WTC11 (cell line): Measurements from ENCODE around the gene DEFB113.

Source experiments
- ATF3 ChIP-seq: sonication (generic); formaldehyde crosslinking; conservative IDR thresholded peaks from 2 replicates; pipeline ENCODE4 v1.8.1; 2022; ENCODE audit warnings: mild to moderate bottlenecking, missing genetic modification reagents
- ATF6 ChIP-seq: sonication (generic); formaldehyde crosslinking; IDR thresholded peaks from 2 replicates; pipeline ENCODE4 v1.8.1; 2023; ENCODE audit warnings: mild to moderate bottlenecking, missing genetic modification reagents
- CTCF ChIP-seq: fragments of 200-600 bp; IDR thresholded peaks from 2 replicates; pipeline ENCODE4 v1.8.0; 2022; ENCODE audit warnings: antibody characterized with exemption
- JUN ChIP-seq: sonication (generic); formaldehyde crosslinking; IDR thresholded peaks from 2 replicates; pipeline ENCODE4 v1.8.0; 2023; ENCODE audit warnings: mild to moderate bottlenecking, missing genetic modification reagents
- MAX ChIP-seq: sonication (generic); formaldehyde crosslinking; IDR thresholded peaks from 2 replicates; pipeline ENCODE4 v1.8.0; 2022; ENCODE audit warnings: mild to moderate bottlenecking, missing genetic modification reagents
- NFE2L1 ChIP-seq: sonication (generic); formaldehyde crosslinking; IDR thresholded peaks from 2 replicates; pipeline ENCODE4 v1.8.1; 2023; ENCODE audit warnings: missing genetic modification reagents
- SMAD3 ChIP-seq: sonication (generic); formaldehyde crosslinking; IDR thresholded peaks from 2 replicates; pipeline ENCODE4 v1.8.0; 2022; ENCODE audit warnings: missing genetic modification reagents, mild to moderate bottlenecking, borderline replicate concordance
- USF1 ChIP-seq: sonication (generic); formaldehyde crosslinking; IDR thresholded peaks from 2 replicates; pipeline ENCODE4 v1.8.0; 2022; ENCODE audit warnings: mild to moderate bottlenecking, missing genetic modification reagents
- ZNF281 ChIP-seq: sonication (generic); formaldehyde crosslinking; IDR thresholded peaks from 2 replicates; pipeline ENCODE4 v1.8.0; 2023; ENCODE audit warnings: mild to moderate bottlenecking, missing genetic modification reagents
- ZNF512 ChIP-seq: sonication (generic); formaldehyde crosslinking; IDR thresholded peaks from 2 replicates; pipeline ENCODE4 v1.8.1; 2022; ENCODE audit warnings: missing genetic modification reagents, borderline replicate concordance

GRCh38 chr6:50007819-50008218 is 38.4 kb upstream of the DEFB113 start:
- TF ChIP-seq CTCF = no peak
- TF ChIP-seq ATF6 (CRISPR knock-in tag) = no peak
- no peak for TF ChIP-seq MAX
- TF ChIP-seq ZNF281 (CRISPR knock-in tag) = no peak
- TF ChIP-seq JUN = no peak
- no peak for TF ChIP-seq USF1 (CRISPR knock-in tag)
- TF ChIP-seq SMAD3 (CRISPR knock-in tag) = no peak
- TF ChIP-seq ZNF512 (CRISPR knock-in tag) = no peak
- no peak for TF ChIP-seq NFE2L1
- TF ChIP-seq ATF3 (CRISPR knock-in tag) = no peak
